Measurements from ENCODE around the gene COX14.
"Not testable (repeated sequence)": the region's sequence is repeated elsewhere in the genome, so short reads cannot be mapped to it uniquely, and the experiment has no call there.

Gene COX14

DNA sequence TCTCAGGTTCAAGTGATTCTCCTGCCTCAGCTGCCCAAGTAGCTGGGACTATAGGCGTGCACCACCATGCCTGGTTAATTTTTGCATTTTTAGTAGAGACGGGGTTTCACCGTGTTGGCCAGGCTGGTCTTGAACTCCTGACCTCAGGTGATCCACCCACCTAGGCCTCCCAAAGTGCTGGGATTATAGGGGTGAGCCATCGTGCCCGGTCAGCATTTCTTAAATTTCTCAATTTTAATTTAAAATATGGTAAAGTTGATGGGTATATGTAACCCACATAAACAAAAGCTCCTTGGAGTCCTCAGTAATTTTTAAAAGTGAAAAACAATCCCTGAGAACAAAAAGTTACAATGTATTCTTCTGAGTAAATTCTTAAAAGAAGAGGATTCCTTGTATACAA, 42.9 kb downstream of the COX14 start:
- DNase-seq (ENCODE audit: low spot score) = not testable (repeated sequence)

- DNase-seq (ENCODE audit: low spot score) = no peak
Observed at GRCh38 chr12:50156641-50157040, 44.6 kb downstream of the COX14 start.

- DNase-seq (ENCODE audit: low spot score) = no peak
Observed at GRCh38 chr12:50157259-50157658, 45.2 kb downstream of the COX14 start.

DNA sequence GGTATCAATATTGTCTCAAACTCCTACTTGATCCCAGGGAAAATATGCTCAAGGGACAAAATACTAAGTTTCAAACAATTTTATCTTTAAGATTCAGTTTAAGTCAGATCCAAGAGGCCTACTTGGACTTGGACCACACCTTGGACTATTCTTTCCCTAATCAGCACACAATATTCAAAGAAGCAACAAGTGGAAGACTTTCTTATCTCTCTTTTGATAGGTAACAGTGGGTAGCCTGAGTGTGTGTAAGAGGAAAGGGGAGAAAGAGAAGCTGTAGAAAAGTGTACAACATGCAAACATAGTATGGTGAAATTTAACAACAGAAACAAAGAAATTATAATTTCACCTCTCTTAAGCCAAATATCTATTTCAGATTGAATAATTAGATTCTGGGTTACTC, 48.6 kb downstream of the COX14 start:
- no peak for DNase-seq (ENCODE audit: low spot score)

DNA sequence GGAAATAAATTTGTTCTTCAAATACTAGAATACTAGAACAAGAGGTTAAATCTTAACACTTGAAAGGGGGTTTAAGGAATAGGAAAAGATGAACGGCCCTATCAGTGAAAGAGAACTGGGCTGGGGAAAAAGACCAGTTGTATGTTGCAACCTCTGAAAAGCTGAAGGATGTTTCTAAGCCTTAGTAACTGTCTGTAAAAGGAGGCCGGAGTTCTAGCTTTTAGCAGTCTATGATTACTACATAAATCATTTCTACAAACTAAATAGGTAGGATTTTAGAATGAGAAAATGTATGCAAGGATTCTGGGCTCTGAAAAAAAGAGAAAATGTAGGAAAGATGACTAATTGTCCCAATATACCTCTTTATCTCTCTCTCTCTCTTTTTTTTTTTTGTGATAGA, 50.2 kb downstream of the COX14 start:
- DNase-seq (ENCODE audit: low spot score) = no peak

GRCh38 chr12:50164963-50165362, 52.9 kb downstream of the COX14 start:
- DNase-seq (ENCODE audit: low spot score) = no peak

- DNase-seq (ENCODE audit: low spot score) = peak; percentile 48
Observed at GRCh38 chr12:50166799-50167048, 54.7 kb downstream of the COX14 start.

- DNase-seq (ENCODE audit: low spot score) = peak; percentile 99
Observed at GRCh38 chr12:50167049-50167828, 55.2 kb downstream of the COX14 start, which contains the start of gene CERS5. Gene CERS5 (minus strand): TSS chr12:50167369. CDS start chr12:50167297, 72 bp downstream.
